Esophagus muscularis mucosa (tissue), 4 donors: ENCODE measurements around the gene ABHD12. TPM values are rescaled to one million over a fixed set of nuclear protein-coding genes. Genes with fewer than 3 reads are reported as not detected.

Experiments used
- DNase-seq: peaks from one replicate; pipeline ENCODE4 v3.0.0-alpha.2; 2017; ENCODE audit errors: extremely low spot score
- H3K27ac ChIP-seq, 4 donors: fragments of 200-600 bp; sonication (generic); replicated peaks in 1 of 4; 1 replicate in 3 of 4; 2 replicates in 1 of 4; pipeline ENCODE4 v1.5.1; 2016 to 2019; ENCODE audit warnings: mild to moderate bottlenecking in 1 of 4
- H3K27me3 ChIP-seq, 4 donors: fragments of 200-600 bp; sonication (generic); one replicate each; pipeline versions ENCODE4 v1.5.1 to v1.6.0; 2016 to 2019
- H3K36me3 ChIP-seq, 4 donors: fragments of 200-600 bp; sonication (generic); one replicate each; pipeline ENCODE4 v1.5.1; 2016 to 2019
- H3K4me1 ChIP-seq, 4 donors: fragments of 200-600 bp; sonication (generic); one replicate each; pipeline ENCODE4 v1.5.1; 2016 to 2019
- H3K4me3 ChIP-seq, 4 donors: fragments of 200-600 bp; sonication (generic); 1 replicate in 2 of 4; 2 replicates in 2 of 4; pipeline ENCODE4 v1.5.1; 2016 to 2019; ENCODE audit warnings: mild to moderate bottlenecking in 4 of 4, moderate library complexity in 1 of 4
- H3K9me3 ChIP-seq, 4 donors: fragments of 200-600 bp; sonication (generic); 1 replicate in 3 of 4; 2 replicates in 1 of 4; pipeline ENCODE4 v1.5.1; 2016 to 2019
- EP300 ChIP-seq: sonication (generic); formaldehyde crosslinking; IDR thresholded peaks from one replicate; pipeline ENCODE4 v1.6.1; 2017; ENCODE audit warnings: antibody characterized with exemption
- POLR2A ChIP-seq: fragments of 450-650 bp; IDR thresholded peaks from one replicate; pipeline ENCODE4 v1.6.1; 2017; ENCODE audit warnings: antibody characterized with exemption, moderate library complexity, mild to moderate bottlenecking, low read depth
- POLR2AphosphoS5 ChIP-seq, 2 donors: sonication (generic); formaldehyde crosslinking; IDR thresholded peaks; one replicate each; pipeline ENCODE4 v1.6.1; 2017; ENCODE audit warnings: antibody characterized with exemption in 2 of 2
- WGBS: methylation state at CpG from one replicate; pipeline ENCODE4 v1.1.5; 2018; 5-methylcytosine and 5-hydroxymethylcytosine counted together
- intact Hi-C: fragments of 100-400 bp; cut with DNase I; formaldehyde crosslinking; loops from one replicate; pipeline ENCODE4 v1.15.1; 2023
- total RNA-seq, 4 donors: library from RNA; depleted of rRNA; stranded (reverse); fragments of >200 nt; gene quantifications; one replicate each; pipeline versions ENCODE4 v1.1.0 to v1.2.1, GENCODE V29; 2016
- TF ChIP-seq, protein P1 (sequence below), 3 experiments: fragments of 200-600 bp in 2 of 3; fragments of 450-650 bp in 1 of 3; sonication (generic) in 2 of 3; IDR thresholded peaks; one replicate each; pipeline ENCODE4 v1.5.1; 2017 to 2019; ENCODE audit warnings: antibody characterized with exemption in 3 of 3, mild to moderate bottlenecking in 2 of 3, moderate library complexity in 1 of 3

ABHD12 gene
- total RNA-seq, 4 donors from 2014 or later, result 27.0 to 41.6 (median 35.4) TPM

DNA sequence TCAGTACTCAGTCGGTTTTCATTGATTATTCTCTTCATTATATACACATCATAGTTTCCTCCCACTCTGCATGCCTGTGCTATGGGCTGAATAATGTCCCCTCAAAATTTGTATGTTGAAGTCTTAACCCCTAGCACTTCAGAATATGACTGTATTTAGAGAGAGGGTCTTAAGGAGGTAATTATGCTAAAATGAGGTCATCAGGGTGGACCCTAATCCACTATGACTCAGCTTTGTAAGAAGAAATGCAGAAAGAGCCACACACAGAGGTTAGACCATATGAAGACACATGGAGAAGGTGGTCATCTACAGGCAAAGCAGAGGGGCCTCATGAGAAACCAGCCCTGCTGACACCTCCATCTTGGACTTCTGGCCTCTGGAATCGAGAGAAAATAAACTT is 15.8 kb downstream of the ABHD12 start:
- no peak for DNase-seq

GRCh38 chr20:25372584-25373336 is 17.9 kb downstream of the ABHD12 start:
- H3K4me1 ChIP-seq, result peaks cover 3 to 13% (median 11%) of the 10 kb centered on the region in 4 donors
- H3K36me3 ChIP-seq, result no peaks in the 10 kb centered on the region
- no peaks in the 10 kb centered on the region for H3K27me3 ChIP-seq
- H3K9me3 ChIP-seq, result no peaks in the 10 kb centered on the region
- DNase-seq, result no peak
- no peak overlapping the region for H3K27ac ChIP-seq
- TF ChIP-seq POLR2AphosphoS5 (IDR thresholded peaks at IDR 0.05) (no peak), POLR2A (no peak), EP300 (no peak)
- TF ChIP-seq, protein P1, sequence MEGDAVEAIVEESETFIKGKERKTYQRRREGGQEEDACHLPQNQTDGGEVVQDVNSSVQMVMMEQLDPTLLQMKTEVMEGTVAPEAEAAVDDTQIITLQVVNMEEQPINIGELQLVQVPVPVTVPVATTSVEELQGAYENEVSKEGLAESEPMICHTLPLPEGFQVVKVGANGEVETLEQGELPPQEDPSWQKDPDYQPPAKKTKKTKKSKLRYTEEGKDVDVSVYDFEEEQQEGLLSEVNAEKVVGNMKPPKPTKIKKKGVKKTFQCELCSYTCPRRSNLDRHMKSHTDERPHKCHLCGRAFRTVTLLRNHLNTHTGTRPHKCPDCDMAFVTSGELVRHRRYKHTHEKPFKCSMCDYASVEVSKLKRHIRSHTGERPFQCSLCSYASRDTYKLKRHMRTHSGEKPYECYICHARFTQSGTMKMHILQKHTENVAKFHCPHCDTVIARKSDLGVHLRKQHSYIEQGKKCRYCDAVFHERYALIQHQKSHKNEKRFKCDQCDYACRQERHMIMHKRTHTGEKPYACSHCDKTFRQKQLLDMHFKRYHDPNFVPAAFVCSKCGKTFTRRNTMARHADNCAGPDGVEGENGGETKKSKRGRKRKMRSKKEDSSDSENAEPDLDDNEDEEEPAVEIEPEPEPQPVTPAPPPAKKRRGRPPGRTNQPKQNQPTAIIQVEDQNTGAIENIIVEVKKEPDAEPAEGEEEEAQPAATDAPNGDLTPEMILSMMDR (IDR thresholded peaks at IDR 0.05), result no peak
- no peak overlapping the region for H3K4me3 ChIP-seq
- 88% methylated on average over 9 of the region's 10 CpGs for WGBS
- intact Hi-C loops, result no loop called here

More for the DNA sequence above, 15.8 kb downstream of the ABHD12 start:
- no peak overlapping the region for H3K4me3 ChIP-seq
- peaks cover 6 to 13% (median 11%) of the 10 kb centered on the region in 4 donors for H3K4me1 ChIP-seq
- WGBS, result 96% methylated on average over 2 of the region's 2 CpGs
- H3K36me3 ChIP-seq, result no peaks in the 10 kb centered on the region
- no peaks in the 10 kb centered on the region for H3K27me3 ChIP-seq
- no peak overlapping the region for H3K27ac ChIP-seq
- H3K9me3 ChIP-seq, result no peaks in the 10 kb centered on the region
- intact Hi-C loops, result no loop called here
- no peak for TF ChIP-seq POLR2A
- TF ChIP-seq, protein P1 (IDR thresholded peaks at IDR 0.05), result no peak

GRCh38 chr20:25369971-25370370 is 20.7 kb downstream of the ABHD12 start:
- Histone ChIP-seq H3K36me3 (no peaks in the 10 kb centered on the region), H3K4me3 (no peak overlapping the region), H3K27me3 (no peaks in the 10 kb centered on the region), H3K9me3 (no peaks in the 10 kb centered on the region), H3K4me1 (no peaks in the 10 kb centered on the region), H3K27ac (no peak overlapping the region)
- 88% methylated on average over 2 of the region's 2 CpGs for WGBS
- no peak for DNase-seq
- no peak for TF ChIP-seq POLR2AphosphoS5 (IDR thresholded peaks at IDR 0.05)
- no peak for TF ChIP-seq EP300
- no peak for TF ChIP-seq POLR2A
- TF ChIP-seq, protein P1 (IDR thresholded peaks at IDR 0.05), result no peak
- intact Hi-C loops, result no loop called here

DNA sequence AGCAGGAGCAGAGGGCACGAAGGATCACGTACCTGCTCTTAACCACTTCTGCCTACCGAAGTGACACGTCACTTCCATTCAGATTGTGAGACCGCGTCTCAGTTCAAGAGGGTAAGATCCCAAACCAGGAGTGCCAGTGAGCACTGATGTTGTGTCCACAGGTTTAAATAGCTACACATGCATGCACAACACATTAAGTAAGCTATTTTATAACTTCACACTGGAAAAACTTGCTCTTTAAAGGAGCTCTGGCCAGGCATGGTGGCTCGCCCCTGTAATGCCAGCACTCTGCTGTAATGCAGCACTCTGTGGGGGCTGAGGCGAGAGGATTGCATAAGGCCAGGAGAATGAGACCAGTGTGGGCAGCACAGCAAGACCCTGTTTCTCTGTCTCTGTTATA is 21.1 kb downstream of the ABHD12 start:
- 89% methylated on average over 8 of the region's 8 CpGs for WGBS
- intact Hi-C loops, result no loop called here

More for the DNA sequence above, 21.1 kb downstream of the ABHD12 start:
- TF ChIP-seq, protein P1 (IDR thresholded peaks at IDR 0.05), result no peak
- TF ChIP-seq POLR2A, result no peak
- no peak for TF ChIP-seq POLR2AphosphoS5 (IDR thresholded peaks at IDR 0.05)
- no peak for TF ChIP-seq EP300
- DNase-seq, result no peak
- Histone ChIP-seq H3K4me1 (no peaks in the 10 kb centered on the region), H3K27me3 (no peaks in the 10 kb centered on the region), H3K27ac (no peak overlapping the region), H3K4me3 (no peak overlapping the region), H3K36me3 (no peaks in the 10 kb centered on the region), H3K9me3 (no peaks in the 10 kb centered on the region)
